ENCODE measurements around the gene CALN1.

The CALN1 gene

DNA sequence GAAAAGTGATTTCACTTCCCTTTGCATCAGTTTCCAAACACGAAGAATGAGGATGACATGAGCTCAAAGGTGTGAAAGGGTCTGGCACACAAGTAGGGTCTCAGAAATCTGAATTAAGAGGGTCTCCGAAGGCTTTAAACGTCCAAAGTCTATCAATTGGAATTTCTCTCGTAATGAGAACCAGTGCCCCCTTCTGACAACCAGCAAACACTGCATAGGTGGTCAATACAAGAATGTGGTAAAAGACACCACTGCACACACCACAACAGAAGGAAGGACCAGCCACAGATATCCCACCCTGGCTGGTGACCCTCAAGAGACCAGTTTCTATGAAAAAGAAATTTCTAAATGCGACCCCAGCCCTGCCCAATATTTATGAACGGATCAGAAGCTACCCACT is 78.1 kb downstream of the CALN1 start:
- no peak for DNase-seq (ENCODE audit: low read depth)
- H3K4me3 ChIP-seq (ENCODE audit: low read depth, low read length) = no peak overlapping the region
- peak; percentile 25 for TF ChIP-seq CTCF (IDR thresholded peaks at IDR 0.05; ENCODE audit: control insufficient read depth, extremely low read depth, insufficient read depth)

DNA sequence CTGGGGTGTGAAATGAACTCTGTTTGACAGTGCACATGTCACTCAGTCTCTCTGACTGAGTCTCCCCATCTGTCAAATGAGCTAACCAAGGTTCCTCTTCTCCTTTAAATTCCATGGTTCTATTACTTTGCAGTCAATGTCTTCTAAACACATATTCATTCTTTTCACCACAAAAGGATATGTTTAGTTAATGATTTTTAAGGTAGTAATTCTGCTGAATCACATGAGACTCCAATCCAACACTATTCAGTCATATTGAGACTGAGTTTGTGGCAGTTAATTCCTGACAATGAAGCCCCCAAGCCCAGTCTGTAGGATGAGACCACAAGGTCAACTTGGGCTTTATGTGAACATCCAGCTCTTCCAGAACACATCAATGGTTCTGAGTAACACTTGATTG is 85.3 kb downstream of the CALN1 start:
- no peak overlapping the region for H3K4me3 ChIP-seq (ENCODE audit: low read depth, low read length)
- DNase-seq (ENCODE audit: low read depth) = no peak
- no peak for TF ChIP-seq CTCF (IDR thresholded peaks at IDR 0.05; ENCODE audit: control insufficient read depth, extremely low read depth, insufficient read depth)

DNA sequence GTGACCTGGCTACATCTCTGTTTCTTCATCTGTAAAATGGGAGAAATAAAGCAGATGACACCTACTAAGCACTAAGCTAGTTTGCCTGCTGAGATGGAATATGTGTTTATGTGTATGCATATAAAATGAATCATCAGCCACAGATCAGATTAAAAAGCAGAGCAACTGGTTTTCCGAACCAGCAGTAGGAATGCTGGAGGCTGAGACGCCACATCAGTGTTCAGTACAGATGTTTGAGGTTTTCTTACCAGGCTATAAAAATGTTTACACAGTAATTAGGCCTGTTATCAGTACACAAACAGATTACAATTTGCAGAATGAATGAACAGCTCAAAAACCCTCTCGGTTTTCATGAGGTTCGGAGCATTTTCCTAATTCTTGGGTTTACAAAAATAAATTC is 85.8 kb downstream of the CALN1 start:
- TF ChIP-seq CTCF (IDR thresholded peaks at IDR 0.05; ENCODE audit: control insufficient read depth, extremely low read depth, insufficient read depth) = no peak
- DNase-seq (ENCODE audit: low read depth) = peak; percentile 73
- H3K4me3 ChIP-seq (ENCODE audit: low read depth, low read length) = no peak overlapping the region

DNA sequence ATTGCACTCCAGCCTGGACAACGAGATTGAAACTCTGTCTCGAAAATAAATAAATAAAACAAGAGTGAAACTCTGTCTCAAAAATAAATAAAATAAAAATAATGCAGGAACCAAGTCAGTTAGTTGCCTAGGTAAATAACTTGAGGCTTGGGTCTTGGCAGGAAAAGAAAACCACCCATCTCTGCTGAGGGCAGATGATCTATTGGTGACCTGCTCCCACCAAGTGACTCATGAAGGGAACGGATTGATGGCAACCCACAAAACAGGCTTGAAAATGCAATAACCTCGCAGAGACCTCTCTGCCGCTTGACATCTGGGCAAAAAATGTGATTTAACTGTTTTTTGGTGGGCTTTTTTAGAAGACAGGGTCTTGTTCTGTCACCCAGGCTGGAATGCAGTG is 86.6 kb downstream of the CALN1 start:
- no peak for TF ChIP-seq CTCF (IDR thresholded peaks at IDR 0.05; ENCODE audit: control insufficient read depth, extremely low read depth, insufficient read depth)
- no peak overlapping the region for H3K4me3 ChIP-seq (ENCODE audit: low read depth, low read length)
- no peak for DNase-seq (ENCODE audit: low read depth)

GRCh38 chr7:72321637-72322036 is 90.5 kb downstream of the CALN1 start:
- no peak for DNase-seq (ENCODE audit: low read depth)
- TF ChIP-seq CTCF (IDR thresholded peaks at IDR 0.05; ENCODE audit: control insufficient read depth, extremely low read depth, insufficient read depth) = no peak
- H3K4me3 ChIP-seq (ENCODE audit: low read depth, low read length) = no peak overlapping the region

GRCh38 chr7:72321081-72321480 is 91.1 kb downstream of the CALN1 start:
- no peak for DNase-seq (ENCODE audit: low read depth)
- TF ChIP-seq CTCF (IDR thresholded peaks at IDR 0.05; ENCODE audit: control insufficient read depth, extremely low read depth, insufficient read depth) = no peak
- H3K4me3 ChIP-seq (ENCODE audit: low read depth, low read length) = no peak overlapping the region

DNA sequence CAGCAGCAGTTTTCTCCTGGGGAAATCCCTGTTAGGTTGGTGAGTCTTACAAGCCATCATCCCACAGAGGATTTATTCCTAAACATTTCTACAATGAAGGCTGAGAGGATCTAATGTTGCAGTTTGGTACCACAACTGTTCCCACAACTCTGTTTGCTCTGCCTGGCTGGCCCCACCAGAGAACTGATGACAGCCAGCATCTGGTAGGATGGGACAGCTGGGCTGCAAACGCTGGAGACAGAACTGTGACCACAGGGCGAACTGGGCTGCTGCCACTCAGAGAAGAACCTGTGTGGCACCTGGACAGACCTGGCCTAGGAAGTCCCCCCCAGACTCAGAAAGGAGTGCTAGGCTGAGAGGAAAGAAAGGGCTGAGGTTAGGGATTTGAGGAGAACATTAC is 94.8 kb downstream of the CALN1 start:
- TF ChIP-seq CTCF (IDR thresholded peaks at IDR 0.05; ENCODE audit: control insufficient read depth, extremely low read depth, insufficient read depth) = no peak
- no peak for DNase-seq (ENCODE audit: low read depth)
- H3K4me3 ChIP-seq (ENCODE audit: low read depth, low read length) = no peak overlapping the region
